Activated T-helper 1 cell treated with anti-CD3 and anti-CD28 coated beads, Interleukin-12 subunit alpha, Interleukin-12 subunit beta, Interleukin-2, Interleukin-4 antibody, amounts not matched to agents 30 ng/mL and 10 ng/mL and 1 ng/mL, durations not matched to agents 14 hours and 24 hours and 36 hours (primary cell): ENCODE data around the gene SHB. TPM values are rescaled to one million over a fixed set of nuclear protein-coding genes. Genes with fewer than 3 reads are reported as not detected.
"Not testable (repeated sequence)": the region's sequence is repeated elsewhere in the genome, so short reads cannot be mapped to it uniquely, and the experiment has no call there.

Experiments used
- DNase-seq: peaks from one replicate; pipeline ENCODE4 v3.0.0; 2021; ENCODE audit warnings: low spot score
- H3K27ac Mint-ChIP-seq: one replicate; pipeline ENCODE4 v1.8.0; 2021; ENCODE audit warnings: mild to moderate bottlenecking, mixed read lengths
- H3K27me3 Mint-ChIP-seq: one replicate; pipeline ENCODE4 v1.8.0; 2022; ENCODE audit warnings: mild to moderate bottlenecking, moderate library complexity, mixed read lengths; ENCODE audit not compliant: insufficient read depth
- H3K36me3 Mint-ChIP-seq: one replicate; pipeline ENCODE4 v1.8.0; 2021; ENCODE audit warnings: low read depth, mixed read lengths
- H3K4me1 Mint-ChIP-seq: one replicate; pipeline ENCODE4 v1.8.0; 2021; ENCODE audit warnings: low read depth, mixed read lengths
- H3K4me3 Mint-ChIP-seq: one replicate; pipeline ENCODE4 v1.8.0; 2021; ENCODE audit warnings: mild to moderate bottlenecking, moderate library complexity, mixed read lengths
- H3K9me3 Mint-ChIP-seq: one replicate; pipeline ENCODE4 v1.8.0; 2021; ENCODE audit warnings: mixed read lengths
- intact Hi-C: fragments of 100-400 bp; cut with micrococcal nuclease; formaldehyde crosslinking; loops from one replicate; pipeline ENCODE4 v1.15.1; 2024
- total RNA-seq: library from RNA; stranded (reverse); gene quantifications from 2 replicates; pipeline ENCODE4 v1.2.3, GENCODE V29; 2022

The SHB gene
- total RNA-seq, 1 donor from 2014 or later = 1.7 TPM

DNA sequence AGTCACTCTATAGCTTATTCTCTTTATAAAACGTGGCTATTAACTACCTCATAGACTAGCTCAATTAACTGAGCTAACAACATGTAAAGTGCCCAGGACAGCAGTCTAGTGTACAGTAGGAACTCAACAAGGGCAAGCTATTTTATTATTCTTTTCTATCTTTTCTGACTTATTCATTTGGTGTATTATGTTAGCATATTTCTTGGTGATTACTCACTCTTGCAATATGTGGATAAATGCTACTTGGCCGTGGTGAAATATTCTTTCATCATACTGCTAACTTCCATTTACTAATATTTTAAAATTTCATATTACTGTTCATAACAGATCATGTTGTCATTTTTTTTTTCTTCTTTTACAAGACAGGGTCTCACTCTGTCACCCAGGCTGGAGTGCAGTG lies 170.0 kb downstream of the SHB start:
- no peak for DNase-seq
- Mint-ChIP-seq H3K36me3 (peaks cover 31% of the 10 kb centered on the region), H3K27ac (no peak overlapping the region), H3K4me3 (no peak overlapping the region), H3K27me3 (no peaks in the 10 kb centered on the region), H3K9me3 (no peaks in the 10 kb centered on the region), H3K4me1 (peaks cover 24% of the 10 kb centered on the region)
- intact Hi-C loops = no loop called here

DNA sequence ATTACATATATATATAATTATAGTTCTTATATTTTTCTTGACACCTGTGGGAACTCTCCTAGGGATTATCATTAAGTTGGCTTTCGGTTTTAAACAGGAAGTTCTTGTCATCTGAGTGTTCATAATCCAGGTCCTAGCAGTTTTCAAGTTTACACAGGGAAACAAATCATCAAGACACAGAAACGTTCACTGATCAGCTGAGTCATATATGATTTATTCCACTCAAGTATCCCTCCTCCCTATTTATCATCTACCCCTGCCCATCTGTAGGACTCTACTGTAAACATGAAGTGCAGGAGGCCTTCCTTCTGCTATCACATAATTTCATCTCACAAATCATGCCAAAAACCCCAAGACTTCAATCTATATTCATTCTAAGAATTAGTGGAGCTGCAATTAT lies 171.4 kb downstream of the SHB start:
- intact Hi-C loops = no loop called here
- H3K9me3 Mint-ChIP-seq = no peaks in the 10 kb centered on the region
- H3K36me3 Mint-ChIP-seq = peaks cover 37% of the 10 kb centered on the region
- peak overlapping the region; percentile 4 for H3K27ac Mint-ChIP-seq
- H3K27me3 Mint-ChIP-seq = no peaks in the 10 kb centered on the region
- H3K4me1 Mint-ChIP-seq = peaks cover 19% of the 10 kb centered on the region
- no peak for DNase-seq
- H3K4me3 Mint-ChIP-seq = no peak overlapping the region

DNA sequence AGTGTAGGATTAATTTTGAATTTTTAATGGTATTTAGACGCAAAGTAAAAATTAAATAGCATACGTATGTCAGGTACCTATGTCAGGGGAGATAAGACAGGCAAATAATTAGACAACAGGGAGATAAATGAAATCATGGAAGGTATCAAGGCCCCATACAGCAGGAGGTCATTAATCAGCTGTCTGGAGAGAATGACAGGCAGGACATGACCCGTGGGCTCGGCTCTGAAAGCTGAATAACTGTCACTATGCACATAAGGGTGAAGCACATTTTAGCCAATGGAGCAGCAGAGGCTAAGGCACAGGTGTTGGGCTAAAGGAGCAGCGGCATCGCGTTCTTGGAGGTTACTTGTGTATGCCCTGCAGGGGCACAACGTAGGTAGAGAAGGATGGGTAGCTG lies 177.0 kb downstream of the SHB start:
- H3K9me3 Mint-ChIP-seq = no peaks in the 10 kb centered on the region
- H3K27me3 Mint-ChIP-seq = no peaks in the 10 kb centered on the region
- peaks cover 50% of the 10 kb centered on the region for H3K36me3 Mint-ChIP-seq
- H3K4me1 Mint-ChIP-seq = no peaks in the 10 kb centered on the region
- no peak overlapping the region for H3K4me3 Mint-ChIP-seq
- intact Hi-C loops = no loop called here
- DNase-seq = no peak
- no peak overlapping the region for H3K27ac Mint-ChIP-seq

DNA sequence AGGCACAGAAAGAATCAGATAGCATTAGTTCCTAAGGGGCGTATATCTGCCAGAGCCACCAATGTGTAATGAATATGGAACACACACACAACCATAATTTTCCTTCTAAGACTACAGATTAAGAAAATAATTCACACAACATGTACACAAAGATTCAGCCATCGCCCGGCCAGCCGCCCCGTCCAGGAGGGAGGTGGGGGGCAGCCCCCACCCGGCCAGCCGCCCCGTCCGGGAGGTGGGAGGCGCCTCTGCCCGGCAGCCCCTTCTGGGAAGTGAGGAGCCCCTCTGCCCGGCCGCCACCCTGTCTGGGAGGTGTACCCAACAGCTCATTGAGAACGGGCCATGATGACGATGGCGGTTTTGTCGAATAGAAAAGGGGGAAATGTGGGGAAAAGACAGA lies 178.0 kb downstream of the SHB start:
- H3K27me3 Mint-ChIP-seq, intact Hi-C loops, H3K4me3 Mint-ChIP-seq, DNase-seq, H3K4me1 Mint-ChIP-seq, H3K9me3 Mint-ChIP-seq, H3K27ac Mint-ChIP-seq: not testable (repeated sequence)
- H3K36me3 Mint-ChIP-seq = peaks cover 47% of the 10 kb centered on the region

DNA sequence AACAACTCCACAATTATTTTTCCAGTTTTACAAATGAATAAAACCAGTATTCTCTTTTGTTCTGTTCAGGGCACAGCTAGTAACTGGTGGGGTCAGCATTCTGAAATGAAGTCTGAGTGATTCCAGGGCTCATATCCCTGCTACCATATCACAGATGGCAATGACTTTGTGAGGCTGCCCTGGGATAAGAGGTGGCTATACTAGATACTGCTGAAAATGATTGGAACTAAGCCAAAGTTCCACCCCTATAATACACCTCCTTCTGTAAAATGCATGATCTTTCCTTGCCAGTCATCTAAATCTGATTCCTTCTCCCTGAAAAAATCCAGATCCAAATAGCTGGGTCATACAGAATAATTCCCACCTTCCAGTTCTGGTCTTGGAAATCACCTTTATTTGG lies 179.5 kb downstream of the SHB start:
- Mint-ChIP-seq H3K36me3 (peaks cover 49% of the 10 kb centered on the region), H3K27ac (no peak overlapping the region), H3K4me3 (no peak overlapping the region), H3K27me3 (no peaks in the 10 kb centered on the region), H3K4me1 (peaks cover 5% of the 10 kb centered on the region), H3K9me3 (no peaks in the 10 kb centered on the region)
- intact Hi-C loops = no loop called here
- no peak for DNase-seq

DNA sequence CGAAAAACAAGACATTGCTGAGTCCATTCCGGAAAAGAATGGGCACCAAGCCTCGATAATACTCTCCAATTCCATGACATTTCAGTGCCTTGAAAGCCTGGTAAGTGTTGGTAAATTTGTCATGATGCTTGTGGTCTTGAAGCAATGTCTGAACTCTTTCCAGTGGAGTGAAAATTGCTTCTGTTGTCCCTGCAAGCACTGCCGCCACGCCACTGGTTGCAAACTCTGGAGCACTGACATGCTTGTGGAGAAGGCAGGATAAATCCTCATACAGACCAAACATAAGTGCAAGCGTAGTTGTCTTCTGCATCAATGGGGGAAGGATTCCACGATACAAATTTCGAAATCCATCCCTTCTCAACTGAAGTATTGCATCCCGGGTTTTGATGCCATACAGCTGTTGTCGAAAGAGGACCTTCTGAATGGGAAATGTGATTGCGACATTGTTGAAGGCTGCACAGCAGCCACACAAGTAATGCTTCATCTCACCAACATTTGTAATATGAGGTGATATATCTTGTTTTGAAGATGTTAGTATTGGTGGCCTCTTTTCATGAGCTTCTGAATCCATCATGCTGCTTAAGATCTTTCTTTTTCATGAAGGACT lies 180.9 kb downstream of the SHB start:
- H3K36me3 Mint-ChIP-seq = peaks cover 45% of the 10 kb centered on the region
- H3K27me3 Mint-ChIP-seq, H3K27ac Mint-ChIP-seq, intact Hi-C loops, DNase-seq, H3K9me3 Mint-ChIP-seq, H3K4me1 Mint-ChIP-seq, H3K4me3 Mint-ChIP-seq: not testable (repeated sequence)

DNA sequence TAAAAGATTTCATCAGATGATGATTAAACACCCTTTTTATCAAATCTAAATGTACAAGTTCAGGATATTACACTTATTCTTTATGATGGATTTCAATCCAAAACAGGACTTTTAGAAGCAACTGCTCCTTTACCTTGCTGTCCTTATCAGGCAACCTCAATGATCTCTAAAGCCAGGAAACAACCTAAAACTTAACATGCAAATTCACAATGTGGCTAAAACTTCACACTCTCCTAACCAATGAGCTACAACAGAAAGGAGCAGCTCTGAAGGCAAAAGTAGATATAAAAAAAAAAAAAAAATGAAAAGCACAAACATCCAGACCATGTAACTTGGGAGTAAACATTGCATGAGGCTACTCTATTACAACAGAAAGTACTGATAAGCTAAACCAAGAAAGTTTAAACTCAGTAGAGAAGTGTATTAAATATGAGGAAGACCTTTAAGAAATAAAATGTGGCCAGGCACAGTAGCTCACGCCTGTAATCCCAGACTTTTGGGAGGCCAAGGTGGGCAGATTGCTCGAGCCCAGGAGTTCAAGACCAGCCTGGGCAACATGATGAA lies 188.0 kb downstream of the SHB start:
- Mint-ChIP-seq H3K4me3 (no peak overlapping the region), H3K4me1 (peaks cover 9% of the 10 kb centered on the region), H3K27ac (no peak overlapping the region), H3K36me3 (peaks cover 23% of the 10 kb centered on the region), H3K9me3 (no peaks in the 10 kb centered on the region), H3K27me3 (no peaks in the 10 kb centered on the region)
- intact Hi-C loops = no loop called here
- no peak for DNase-seq

DNA sequence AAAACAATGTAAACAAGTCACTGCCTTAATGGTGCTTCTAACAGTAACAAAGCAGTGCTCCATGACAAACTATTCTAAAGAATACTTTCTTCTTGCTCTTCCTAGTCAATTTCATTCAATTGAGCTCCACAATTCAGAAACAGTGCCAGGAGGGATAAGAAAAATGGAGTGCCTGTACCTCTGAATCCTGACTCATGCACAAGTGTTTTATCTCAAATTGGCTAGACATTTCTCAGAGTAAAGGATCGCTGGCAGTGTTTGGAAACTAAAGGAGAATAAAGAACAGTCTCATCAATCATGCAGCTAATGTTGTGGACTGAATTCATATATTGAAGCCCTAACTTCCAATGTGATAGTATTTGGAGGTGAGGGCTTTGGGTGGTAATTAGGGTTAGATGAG lies 192.7 kb downstream of the SHB start:
- intact Hi-C loops = no loop called here
- Mint-ChIP-seq H3K9me3 (no peaks in the 10 kb centered on the region), H3K4me3 (no peak overlapping the region), H3K27ac (no peak overlapping the region), H3K27me3 (no peaks in the 10 kb centered on the region), H3K4me1 (no peaks in the 10 kb centered on the region), H3K36me3 (peaks cover 7% of the 10 kb centered on the region)
- DNase-seq = no peak

DNA sequence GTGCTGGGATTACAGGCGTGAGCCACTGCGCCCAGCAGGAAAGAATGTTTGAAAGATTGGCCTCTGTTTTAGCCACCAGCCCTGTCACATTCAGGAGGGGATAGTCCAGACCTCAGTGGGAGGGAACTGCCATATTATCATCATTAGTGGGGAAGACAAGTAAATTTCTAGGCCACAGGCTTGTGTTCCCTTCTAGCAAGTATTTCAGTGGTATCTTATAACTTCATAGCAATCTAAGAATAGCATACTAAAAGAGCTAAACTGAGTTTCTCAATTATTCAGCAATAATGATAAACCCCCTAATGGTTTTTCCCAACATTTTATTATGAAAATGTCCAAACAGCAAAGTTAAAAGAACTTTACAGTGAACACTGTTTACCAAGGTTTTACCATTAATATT lies 195.1 kb downstream of the SHB start:
- Mint-ChIP-seq H3K27me3 (no peaks in the 10 kb centered on the region), H3K36me3 (peaks cover 3% of the 10 kb centered on the region), H3K4me1 (no peaks in the 10 kb centered on the region), H3K9me3 (no peaks in the 10 kb centered on the region), H3K4me3 (no peak overlapping the region), H3K27ac (no peak overlapping the region)
- intact Hi-C loops = no loop called here
- no peak for DNase-seq

DNA sequence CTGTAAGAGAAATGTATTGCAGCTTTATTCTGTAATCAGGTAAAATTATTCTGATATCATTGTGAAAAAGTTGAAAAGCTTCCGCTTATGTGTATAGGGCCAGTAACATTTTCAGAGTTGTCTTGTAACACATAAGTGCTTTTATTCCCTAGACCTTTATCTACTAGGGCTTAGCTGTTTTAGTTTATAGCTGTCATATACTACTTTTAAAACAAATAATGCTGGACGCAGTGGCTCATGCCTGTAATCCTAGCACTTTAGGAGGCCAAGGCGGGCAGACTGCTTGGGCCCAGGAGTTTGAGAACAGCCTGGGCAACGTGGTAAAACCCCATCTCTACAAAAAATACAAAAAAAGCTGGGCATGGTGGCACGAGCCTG lies 198.2 kb downstream of the SHB start:
- Mint-ChIP-seq H3K4me1 (no peaks in the 10 kb centered on the region), H3K36me3 (peaks cover 5% of the 10 kb centered on the region), H3K4me3 (no peak overlapping the region), H3K9me3 (no peaks in the 10 kb centered on the region), H3K27me3 (no peaks in the 10 kb centered on the region), H3K27ac (no peak overlapping the region)
- DNase-seq = no peak
- intact Hi-C loops = no loop called here

DNA sequence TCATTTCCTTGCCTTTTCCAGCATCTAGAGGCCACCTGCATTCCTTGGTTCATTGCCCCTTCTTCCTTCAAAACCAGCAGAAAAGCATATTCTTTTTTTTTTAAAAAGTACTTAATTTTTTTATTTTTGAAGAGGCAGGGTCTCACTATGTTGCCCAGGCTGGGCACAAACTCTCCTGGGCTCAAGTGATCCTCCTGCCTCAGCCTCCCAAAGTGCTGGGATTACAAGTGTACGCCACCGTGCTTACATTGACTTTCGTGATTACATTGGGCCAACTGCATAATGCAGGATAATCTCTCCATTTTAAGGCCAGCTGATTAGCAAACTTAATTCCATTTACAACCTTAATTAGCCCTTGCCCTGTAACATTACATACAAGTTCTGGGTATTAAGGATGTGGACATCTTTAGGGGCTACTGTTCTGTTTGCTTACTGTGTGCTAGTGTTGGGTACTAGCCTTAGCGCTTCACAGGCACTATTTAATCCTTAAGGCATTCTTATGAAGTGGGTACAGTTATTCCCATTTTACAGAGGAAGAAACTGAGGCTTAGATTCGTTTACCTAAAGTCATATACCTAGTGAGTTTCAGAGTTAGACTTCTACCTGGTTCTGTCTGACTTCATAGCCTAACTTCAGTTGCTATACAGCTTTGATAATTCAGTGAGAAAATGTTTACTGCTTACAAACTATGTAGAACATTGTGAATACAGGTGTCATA lies 198.8 kb downstream of the SHB start:
- DNase-seq = no peak
- no peak overlapping the region for H3K27ac Mint-ChIP-seq
- intact Hi-C loops = no loop called here
- H3K27me3 Mint-ChIP-seq = no peaks in the 10 kb centered on the region
- no peaks in the 10 kb centered on the region for H3K9me3 Mint-ChIP-seq
- H3K36me3 Mint-ChIP-seq = peaks cover 5% of the 10 kb centered on the region
- H3K4me3 Mint-ChIP-seq = no peak overlapping the region
- no peaks in the 10 kb centered on the region for H3K4me1 Mint-ChIP-seq
